HepG2 (cell line): ENCODE data around the gene CD2AP.

Source experiments
- ARHGAP35 ChIP-seq: sonication (generic); formaldehyde crosslinking; IDR thresholded peaks from 2 replicates; pipeline ENCODE4 v1.9.0; 2022; ENCODE audit warnings: mild to moderate bottlenecking, inconsistent platforms, moderate library complexity, missing genetic modification reagents, borderline replicate concordance
- CTCF ChIP-seq: sonication (generic); formaldehyde crosslinking; IDR thresholded peaks from 2 replicates; pipeline ENCODE4 v1.5.0; 2020; ENCODE audit warnings: mild to moderate bottlenecking, missing genetic modification reagents, moderate library complexity
- DDIT3 ChIP-seq: sonication (generic); formaldehyde crosslinking; IDR thresholded peaks from 2 replicates; pipeline ENCODE4 v1.4.0; 2020; ENCODE audit warnings: mild to moderate bottlenecking, missing genetic modification reagents
- IKZF4 ChIP-seq: sonication (generic); formaldehyde crosslinking; IDR thresholded peaks from 2 replicates; pipeline ENCODE4 v1.5.1; 2020; ENCODE audit warnings: borderline replicate concordance, mild to moderate bottlenecking, low read depth, missing genetic modification reagents; ENCODE audit errors: not compliant biosample characterization
- MXD4 ChIP-seq: IDR thresholded peaks from 2 replicates; pipeline ENCODE4 v1.6.1; 2016; ENCODE audit warnings: mild to moderate bottlenecking, missing biosample characterization, missing genetic modification reagents
- MYC ChIP-seq: sonication (generic); formaldehyde crosslinking; IDR thresholded peaks from 2 replicates; pipeline ENCODE4 v1.9.0; 2021; ENCODE audit warnings: missing genetic modification reagents, borderline replicate concordance
- POLR2A ChIP-seq, 2 experiments: IDR thresholded peaks; 2 replicates each; pipeline ENCODE4 v1.6.1; 2011; ENCODE audit warnings: low read depth in 2 of 2, low read length in 2 of 2, mild to moderate bottlenecking in 1 of 2, moderate library complexity in 1 of 2; ENCODE audit not compliant: insufficient read depth in 1 of 2
- PREB ChIP-seq: sonication (generic); formaldehyde crosslinking; IDR thresholded peaks from 2 replicates; pipeline ENCODE4 v1.4.0; 2020; ENCODE audit warnings: missing genetic modification reagents
- RARA ChIP-seq: IDR thresholded peaks from 2 replicates; pipeline ENCODE4 v1.6.1; 2016; ENCODE audit warnings: missing genetic modification reagents, missing compliant biosample characterization
- SRF ChIP-seq: IDR thresholded peaks from 2 replicates; pipeline ENCODE4 v1.6.1; 2011; ENCODE audit warnings: mild to moderate bottlenecking, low read depth, low read length, moderate library complexity
- THAP8 ChIP-seq: sonication (generic); formaldehyde crosslinking; IDR thresholded peaks from 2 replicates; pipeline ENCODE4 v1.5.1; 2020; ENCODE audit warnings: missing genetic modification reagents, mild to moderate bottlenecking, borderline replicate concordance
- TRIM24 ChIP-seq: sonication (generic); formaldehyde crosslinking; IDR thresholded peaks from 2 replicates; pipeline ENCODE4 v1.8.0; 2022; ENCODE audit warnings: mild to moderate bottlenecking, missing genetic modification reagents
- ZNF18 ChIP-seq: sonication (generic); formaldehyde crosslinking; IDR thresholded peaks from 2 replicates; pipeline ENCODE4 v1.8.0; 2022; ENCODE audit warnings: mild to moderate bottlenecking, missing genetic modification reagents; ENCODE audit not compliant: insufficient replicate concordance

- TF ChIP-seq SRF (no peak), CTCF (no peak), IKZF4 (no peak), THAP8 (CRISPR knock-in tag) (no peak), RARA (no peak), PREB (CRISPR knock-in tag) (no peak), MYC (no peak), ZNF18 (CRISPR knock-in tag) (no peak), POLR2A (IDR thresholded peaks at IDR 0.05; ENCODE audit: insufficient read depth in 1 of 2, low read depth in 2 of 2, low read length in 2 of 2) (no peak), DDIT3 (CRISPR knock-in tag) (no peak), TRIM24 (no peak), MXD4 (no peak), ARHGAP35 (CRISPR knock-in tag) (no peak)
Observed at GRCh38 chr6:47446669-47447330, 30.8 kb upstream of the CD2AP start.
